Caki2 (cell line): ENCODE results near the gene PPM1G. TPM values are rescaled to one million over a fixed set of nuclear protein-coding genes. Genes with fewer than 3 reads are reported as not detected.

ENCODE experiments used
- DNase-seq: peaks from one replicate; pipeline ENCODE4 v3.0.0-alpha.2; 2015; ENCODE audit warnings: low read depth
- in situ Hi-C: cut with HindIII; loops from 2 replicates; pipeline ENCODE4 v1.10.0; 2016; ENCODE audit warnings: low sequenced_read_pairs, low pct_unique_long_range_greater_than_20kb, mixed read lengths
- total RNA-seq: library from RNA; depleted of rRNA; stranded (reverse); fragments of >200 nt; shearing (Covaris generic); gene quantifications from 2 replicates; pipeline ENCODE4 v1.2.3, GENCODE V29; 2014; ENCODE audit warnings: low replicate concordance

PPM1G gene
- total RNA-seq, 1 experiment from 2014 or later: 148 TPM

DNA sequence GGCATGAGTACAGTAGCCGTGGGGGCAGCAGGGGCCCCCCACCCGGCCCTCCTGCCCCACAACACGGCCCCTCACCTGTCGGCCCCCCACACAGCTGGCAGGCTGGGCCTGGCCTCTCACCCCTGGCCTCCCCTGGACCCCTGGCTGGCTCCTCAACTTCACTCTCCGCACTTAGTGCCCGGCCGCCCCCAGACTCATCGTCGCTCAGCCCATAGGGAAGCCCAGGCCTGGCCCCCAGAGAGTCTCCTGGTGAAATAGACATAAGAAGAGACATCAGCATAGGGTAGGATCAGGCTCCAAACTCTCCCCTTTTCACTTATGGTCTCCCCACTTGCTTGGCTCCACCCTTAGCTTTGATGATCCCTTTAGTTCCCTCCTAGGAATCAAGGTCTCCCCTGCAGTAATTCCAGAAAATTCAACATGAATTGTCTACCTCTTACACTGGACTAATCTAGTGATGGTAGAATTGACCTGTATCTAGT is 30.5 kb downstream of the PPM1G start:
- no peak for DNase-seq
- in situ Hi-C loops: no loop called here

GRCh38 chr2:27378096-27378808 is 31.1 kb downstream of the PPM1G start:
- peak; percentile 41 for DNase-seq
- in situ Hi-C loops: no loop called here

DNA sequence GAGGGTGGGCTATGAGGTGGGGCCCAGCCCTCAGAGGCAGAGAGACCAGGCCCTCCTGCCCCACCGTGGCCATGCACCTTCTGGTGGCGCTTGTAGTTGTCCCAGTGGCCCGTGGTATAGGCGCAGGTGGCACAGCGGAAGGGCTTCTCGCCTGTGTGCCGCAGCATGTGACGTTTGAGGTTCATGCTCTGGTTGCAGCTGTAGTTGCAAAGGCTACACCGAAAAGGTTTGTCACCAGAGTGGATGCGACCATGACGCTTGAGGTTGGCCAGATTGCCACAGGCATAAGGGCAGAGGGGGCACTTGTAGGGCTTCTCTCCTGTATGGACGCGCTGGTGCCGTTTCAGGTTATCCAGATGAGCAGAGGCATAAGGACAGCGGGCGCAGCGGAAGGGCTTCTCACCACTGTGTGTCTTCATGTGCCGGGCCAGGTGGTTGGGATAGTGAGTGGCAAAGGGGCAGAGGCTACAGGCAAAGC is 31.7 kb downstream of the PPM1G start:
- DNase-seq: no peak
- in situ Hi-C loops: no loop called here

DNA sequence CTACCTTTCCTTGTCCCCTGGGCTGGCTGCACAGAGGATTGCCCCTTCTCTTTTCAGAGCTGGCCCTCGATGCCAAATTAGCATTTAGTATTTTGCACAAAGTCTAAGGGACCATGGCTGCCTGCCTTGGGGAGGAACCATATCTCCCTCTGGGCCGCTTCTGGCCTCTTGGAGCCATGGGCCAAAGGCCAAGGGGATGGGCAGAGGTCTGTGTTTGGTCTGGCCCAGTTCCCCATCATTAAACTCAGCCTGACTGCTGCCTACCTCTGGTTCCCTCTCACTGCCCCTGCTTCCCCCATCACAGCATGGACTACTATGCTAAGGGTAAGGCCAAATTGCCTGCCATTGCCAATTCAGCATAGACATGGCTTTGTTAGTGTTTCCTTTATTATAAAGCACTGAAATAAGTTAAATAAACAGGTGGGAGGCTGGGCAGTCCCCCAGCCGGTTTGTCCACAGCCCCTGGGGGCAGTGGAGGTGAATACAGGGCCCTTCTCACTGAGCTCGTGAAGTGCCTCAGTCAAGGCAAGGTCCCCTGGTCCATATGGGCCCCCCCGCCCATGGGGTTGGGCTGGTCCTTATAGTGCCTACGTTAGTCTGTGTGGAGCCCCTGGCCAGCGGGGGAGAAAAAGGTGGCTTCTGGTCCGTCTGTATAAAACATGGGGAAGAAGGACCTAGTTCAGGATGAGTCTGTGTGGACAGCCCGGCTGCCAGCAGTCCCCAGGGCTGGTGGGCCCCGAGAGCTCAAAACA is 32.3 kb downstream of the PPM1G start:
- no peak for DNase-seq
- in situ Hi-C loops: no loop called here

GRCh38 chr2:27376151-27376865 is 33.1 kb downstream of the PPM1G start:
- in situ Hi-C loops: no loop called here
- no peak for DNase-seq

GRCh38 chr2:27375513-27376099 is 33.8 kb downstream of the PPM1G start:
- in situ Hi-C loops: no loop called here
- DNase-seq: no peak

DNA sequence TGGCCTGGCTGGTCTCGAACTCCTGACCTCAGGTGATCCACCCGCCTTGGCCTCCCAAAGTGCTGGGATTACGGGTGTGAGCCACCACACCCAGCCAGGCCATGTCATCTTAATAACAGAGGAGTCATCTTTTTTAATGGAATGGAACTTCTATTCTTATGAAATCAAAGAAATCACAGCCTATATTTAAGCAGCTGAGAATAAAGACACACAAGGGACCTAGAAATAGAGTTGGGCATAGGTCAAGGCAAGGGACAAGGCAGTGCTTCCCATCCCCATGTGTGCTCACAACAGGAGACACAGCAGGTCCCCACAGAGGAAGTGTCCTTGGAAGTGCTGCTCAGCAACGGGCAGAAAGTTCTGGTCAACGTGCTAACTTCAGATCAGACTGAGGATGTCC is 35.8 kb downstream of the PPM1G start:
- in situ Hi-C loops: no loop called here
- no peak for DNase-seq

- DNase-seq: no peak
- in situ Hi-C loops: no loop called here
Observed at GRCh38 chr2:27372937-27373336, 36.5 kb downstream of the PPM1G start.

DNA sequence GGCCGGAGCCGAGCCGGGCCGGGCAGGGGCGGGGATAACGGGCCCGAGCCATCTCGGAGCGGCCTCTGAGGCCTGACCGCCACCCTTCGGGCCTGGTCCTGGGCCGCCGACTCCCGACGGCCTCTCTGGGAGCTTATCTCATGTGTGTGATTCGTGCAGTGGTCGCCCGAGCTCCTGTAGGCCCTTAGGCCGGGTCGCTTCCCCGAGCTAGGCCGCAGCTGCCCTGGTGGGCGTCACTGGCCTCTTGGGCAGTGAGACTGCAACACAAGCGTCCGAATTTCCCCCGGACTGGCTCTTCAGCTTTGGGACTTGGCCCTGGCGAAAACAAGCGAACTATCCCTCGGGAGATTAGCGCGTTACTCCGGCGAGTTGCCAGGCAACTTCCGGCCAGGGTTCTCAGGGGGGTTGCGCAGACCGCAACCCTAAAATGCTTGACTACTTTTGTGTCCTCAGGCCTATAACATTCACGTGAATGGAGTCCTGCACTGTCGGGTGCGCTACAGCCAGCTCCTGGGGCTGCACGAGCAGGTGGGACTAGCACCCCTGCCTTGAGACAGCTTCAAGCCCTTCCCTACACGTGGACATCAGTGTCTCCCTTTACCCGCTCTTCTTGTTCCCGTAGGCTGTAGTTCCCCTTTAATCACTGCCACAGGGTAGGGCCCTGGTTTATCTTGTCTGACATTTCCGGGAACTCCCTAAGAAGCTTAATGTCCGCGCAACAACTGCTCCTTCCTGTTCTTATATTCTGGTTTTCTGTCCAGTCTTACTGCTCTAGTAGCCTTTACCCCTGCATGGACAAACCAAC is 38.4 kb downstream of the PPM1G start:
- DNase-seq: peak; percentile 40
- in situ Hi-C loops: no loop called here

GRCh38 chr2:27370026-27370815 is 39.2 kb downstream of the PPM1G start, which contains the start of the genes EIF2B4 and SNX17:
Gene EIF2B4, minus strand, starts transcription at chr2:27370338. Its CDS starts 24 bp downstream, at chr2:27370314.
Gene SNX17, plus strand, starts transcription at chr2:27370616. Its CDS starts 128 bp downstream, at chr2:27370744.
- peak; percentile 98 for DNase-seq
- in situ Hi-C loops: no loop called here

- DNase-seq: no peak
- in situ Hi-C loops: no loop called here
Observed at GRCh38 chr2:27369471-27370025, 39.8 kb downstream of the PPM1G start.

DNA sequence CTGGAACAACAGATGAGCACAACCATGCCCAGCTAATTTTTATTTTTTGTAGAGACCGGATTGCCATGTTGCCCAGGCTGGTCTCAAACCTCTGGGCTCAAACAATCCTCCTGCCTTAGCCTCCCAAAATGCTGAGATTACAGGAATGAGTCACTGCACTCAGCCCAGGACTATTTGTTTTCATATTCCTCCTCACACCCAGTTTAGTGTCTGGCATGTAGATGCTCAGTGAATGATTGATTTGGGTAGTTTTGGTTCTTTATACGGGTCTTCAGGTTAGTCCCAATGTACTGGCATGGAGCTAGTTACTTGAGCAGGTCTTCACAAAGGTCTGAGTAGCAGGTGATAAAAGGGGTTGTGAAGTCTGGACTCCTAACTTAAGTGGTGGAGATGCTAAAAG is 45.5 kb downstream of the PPM1G start:
- no peak for DNase-seq
- in situ Hi-C loops: no loop called here

GRCh38 chr2:27362678-27363420 is 46.5 kb downstream of the PPM1G start:
- in situ Hi-C loops: no loop called here
- DNase-seq: no peak

- peak; percentile 99 for DNase-seq
- in situ Hi-C loops: no loop called here
Observed at GRCh38 chr2:27356382-27357181, 52.8 kb downstream of the PPM1G start, which contains the start of gene GTF3C2. Gene GTF3C2, minus strand, starts transcription at chr2:27356764. Its CDS starts 13,210 bp downstream, at chr2:27343554.

DNA sequence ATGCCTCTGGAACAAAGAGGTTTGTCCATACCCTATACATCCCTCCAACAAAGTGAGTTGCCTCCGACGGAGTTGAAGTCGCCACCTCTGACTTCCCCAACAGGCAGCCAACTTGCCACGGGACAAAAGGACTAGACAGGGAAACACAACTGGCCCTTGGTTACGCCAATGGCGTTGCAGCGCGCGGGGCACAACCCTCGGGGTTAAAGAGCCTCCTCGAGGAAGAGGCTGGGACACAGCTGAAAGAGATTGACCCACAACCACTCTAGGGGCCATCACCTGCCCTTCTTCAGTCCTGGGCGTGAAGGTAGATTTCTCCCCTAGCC is 53.4 kb downstream of the PPM1G start:
- in situ Hi-C loops: no loop called here
- DNase-seq: no peak
